Urothelium cell line (cell line): ENCODE measurements around the gene LRP2BP.
"Not testable (repeated sequence)": the region's sequence is repeated elsewhere in the genome, so short reads cannot be mapped to it uniquely, and the experiment has no call there.

Experiments used
- DNase-seq: peaks from one replicate; pipeline ENCODE4 v3.0.0; 2011; ENCODE audit warnings: low spot score, mixed read lengths
- FAIRE-seq: peaks from 2 replicates; lab custom pipeline; 2011; peaks lifted over from hg19 to GRCh38; lab: Jason Lieb, UNC

The LRP2BP gene

GRCh38 chr4:185329879-185330510, 65.7 kb downstream of the LRP2BP start:
- not testable (repeated sequence) for DNase-seq, FAIRE-seq

- FAIRE-seq (no peak), DNase-seq (no peak)
These were observed 67.1 kb downstream of the LRP2BP start for GRCh38 chr4:185328586-185328985.

- not testable (repeated sequence) for FAIRE-seq, DNase-seq
These were observed 70.0 kb downstream of the LRP2BP start for GRCh38 chr4:185325721-185326120.

DNA sequence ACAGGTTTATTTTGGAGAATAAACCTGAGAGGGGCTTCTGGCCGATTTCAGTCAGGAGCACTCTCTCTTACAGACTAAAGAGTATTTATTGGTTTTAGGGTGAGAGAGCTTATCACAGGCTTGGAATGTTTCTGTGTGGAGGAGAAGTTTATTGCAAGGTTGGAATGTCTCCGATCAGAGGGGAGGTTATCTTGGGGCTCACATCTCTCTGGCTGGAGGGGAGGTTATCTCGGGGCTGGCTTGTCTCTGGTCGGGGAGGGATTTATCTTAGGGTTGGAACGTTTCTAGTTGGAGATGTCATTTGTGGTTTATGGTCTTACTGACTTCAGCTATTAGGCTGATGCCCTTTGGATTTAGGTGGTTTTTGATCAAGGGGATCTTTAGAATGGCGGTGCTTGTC, 71.4 kb downstream of the LRP2BP start:
- FAIRE-seq, DNase-seq: not testable (repeated sequence)

DNA sequence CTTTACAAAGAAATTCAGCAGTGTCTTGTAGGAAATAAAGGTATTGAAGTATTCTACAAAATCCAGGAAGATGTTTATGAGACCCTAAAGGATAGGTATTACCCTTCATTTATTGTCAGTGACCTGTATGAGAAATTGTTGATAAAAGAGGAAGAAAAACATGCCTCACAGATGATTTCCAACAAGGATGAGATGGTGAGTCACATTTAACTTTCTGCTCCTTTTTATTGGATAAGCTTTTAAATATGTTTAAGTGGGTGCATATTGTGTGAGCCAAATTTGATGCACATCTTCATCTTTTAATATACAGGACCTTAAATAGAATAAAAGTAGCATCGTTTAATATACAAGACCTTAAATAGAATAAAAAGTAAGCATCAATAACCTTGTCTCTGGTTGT, 72.1 kb downstream of the LRP2BP start:
- DNase-seq (no peak), FAIRE-seq (no peak)

DNA sequence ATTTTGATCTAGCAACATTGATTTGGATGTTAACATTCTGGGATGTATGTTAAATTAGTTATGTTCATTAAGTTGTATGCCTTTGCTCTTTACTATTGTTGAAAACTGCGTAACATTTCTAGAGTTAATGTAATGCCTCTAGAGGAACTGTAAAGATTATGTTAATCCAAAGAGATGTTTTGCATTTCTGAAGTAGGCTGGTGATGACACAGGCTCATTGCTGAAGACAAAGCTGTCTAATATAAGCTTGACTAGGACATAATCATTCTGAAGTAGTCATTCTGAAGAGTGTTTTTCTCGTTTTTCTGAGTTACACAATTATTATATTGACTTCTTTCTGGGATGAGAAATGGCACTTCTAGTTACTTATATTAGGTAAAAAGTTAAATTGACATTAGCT, 72.9 kb downstream of the LRP2BP start:
- FAIRE-seq (no peak), DNase-seq (no peak)

- FAIRE-seq: no peak
- DNase-seq: no peak
These were observed 77.0 kb downstream of the LRP2BP start for GRCh38 chr4:185318679-185319078.

DNA sequence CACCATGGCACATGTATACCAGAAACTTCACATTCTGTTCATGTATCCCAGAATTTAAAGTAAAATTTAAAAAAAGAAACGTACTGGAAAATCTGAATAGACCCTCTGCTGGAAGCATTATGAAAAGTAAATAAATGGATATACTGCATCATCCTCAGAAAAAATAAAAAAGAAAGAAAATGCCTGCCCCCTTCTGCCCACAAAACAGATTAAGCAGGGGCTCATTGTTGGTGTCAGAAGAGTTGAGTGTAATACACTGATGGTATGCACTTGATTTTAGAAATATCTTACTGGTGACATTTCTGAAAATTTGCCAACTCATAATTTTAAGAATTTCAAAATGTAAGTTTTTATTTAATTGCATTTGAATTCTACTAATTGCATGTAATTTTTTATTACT, 77.8 kb downstream of the LRP2BP start:
- DNase-seq (no peak), FAIRE-seq (no peak)

DNA sequence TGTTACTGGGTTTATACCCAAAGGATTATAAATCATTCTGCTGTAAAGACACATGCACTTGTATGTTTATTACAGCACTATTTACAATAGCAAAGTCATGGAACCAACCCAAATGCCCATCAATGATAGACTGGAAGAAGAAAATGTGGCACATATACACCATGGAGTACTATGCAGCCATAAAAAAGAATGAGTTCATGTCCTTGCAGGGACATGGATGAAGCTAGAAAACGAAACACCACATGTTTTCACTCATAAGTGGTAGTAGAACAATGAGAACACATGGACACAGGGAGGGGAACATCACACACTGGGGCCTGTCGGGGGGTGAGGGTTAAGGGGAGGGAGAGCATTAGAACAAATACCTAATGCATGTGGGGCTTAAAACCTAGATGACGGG, 78.3 kb downstream of the LRP2BP start:
- not testable (repeated sequence) for FAIRE-seq

More for the DNA sequence above, 78.3 kb downstream of the LRP2BP start:
- DNase-seq: not testable (repeated sequence)
